ENCODE results near the gene CDT1.

The CDT1 gene

DNA sequence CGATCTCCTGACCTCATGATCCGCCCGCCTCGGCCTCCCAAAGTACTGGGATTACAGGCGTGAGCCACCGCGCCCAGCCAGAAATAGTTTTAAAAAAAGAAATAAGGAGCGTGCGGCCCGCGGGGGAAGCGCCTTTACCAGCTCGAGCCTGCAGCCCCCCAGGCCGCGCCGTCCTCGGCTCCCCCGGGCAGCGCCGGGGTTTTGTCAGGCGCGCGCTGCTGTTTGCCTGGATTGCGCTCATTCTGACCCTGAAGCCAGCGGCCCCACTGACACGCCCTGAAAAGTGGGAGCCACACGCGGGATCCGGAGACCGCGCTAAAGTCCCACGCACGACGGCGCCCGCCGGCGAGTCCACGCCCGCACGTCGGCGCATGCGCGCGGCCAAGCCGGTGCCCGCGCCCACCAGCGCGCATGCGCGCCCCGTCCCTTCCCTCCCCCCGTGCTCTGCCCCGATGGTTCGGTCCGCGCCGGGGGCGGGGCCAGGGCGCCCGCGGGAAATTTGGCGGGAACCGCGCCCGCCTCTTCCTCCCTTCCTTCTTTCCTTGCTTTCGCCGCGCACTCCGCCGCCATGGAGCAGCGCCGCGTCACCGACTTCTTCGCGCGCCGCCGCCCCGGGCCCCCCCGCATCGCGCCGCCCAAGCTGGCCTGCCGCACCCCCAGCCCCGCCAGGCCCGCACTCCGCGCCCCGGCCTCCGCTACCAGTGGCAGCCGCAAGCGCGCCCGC is at the start of gene CDT1:
CDT1 (plus strand) TSS at position 526 of the 724 bp plus-strand sequence; CDS start at position 569, 43 bp downstream.
- Histone ChIP-seq H3K27me3 (ENCODE audit: insufficient read depth, low read depth) (no peaks in the 10 kb centered on the region), H3K4me2 (peak within 1 kb of the TSS; percentile 84), H4K20me1 (ENCODE audit: insufficient read depth) (no peaks in the 10 kb centered on the region; the same call in 1 of the 2 replicates), H3K79me2 (ENCODE audit: insufficient read depth, low read depth) (peaks cover 32% of the 10 kb centered on the region), H3K27ac (peak within 1 kb of the TSS; percentile 43; the same call in 1 of the 2 replicates), H2AFZ (ENCODE audit: low read depth) (peak within 1 kb of the TSS; percentile 90), H3K9ac (peak within 1 kb of the TSS; percentile 77), H3K4me3 (IDR thresholded peaks at IDR 0.05; ENCODE audit: insufficient read depth, low read depth, low read length) (no peak within 1 kb of the TSS), H3K4me1 (ENCODE audit: low read depth, poor library complexity, severe bottlenecking) (peaks cover 27% of the 10 kb centered on the region), H3K36me3 (ENCODE audit: insufficient read depth) (peaks cover 6% of the 10 kb centered on the region; the same call in 1 of the 2 replicates)
- TF ChIP-seq, protein P1, sequence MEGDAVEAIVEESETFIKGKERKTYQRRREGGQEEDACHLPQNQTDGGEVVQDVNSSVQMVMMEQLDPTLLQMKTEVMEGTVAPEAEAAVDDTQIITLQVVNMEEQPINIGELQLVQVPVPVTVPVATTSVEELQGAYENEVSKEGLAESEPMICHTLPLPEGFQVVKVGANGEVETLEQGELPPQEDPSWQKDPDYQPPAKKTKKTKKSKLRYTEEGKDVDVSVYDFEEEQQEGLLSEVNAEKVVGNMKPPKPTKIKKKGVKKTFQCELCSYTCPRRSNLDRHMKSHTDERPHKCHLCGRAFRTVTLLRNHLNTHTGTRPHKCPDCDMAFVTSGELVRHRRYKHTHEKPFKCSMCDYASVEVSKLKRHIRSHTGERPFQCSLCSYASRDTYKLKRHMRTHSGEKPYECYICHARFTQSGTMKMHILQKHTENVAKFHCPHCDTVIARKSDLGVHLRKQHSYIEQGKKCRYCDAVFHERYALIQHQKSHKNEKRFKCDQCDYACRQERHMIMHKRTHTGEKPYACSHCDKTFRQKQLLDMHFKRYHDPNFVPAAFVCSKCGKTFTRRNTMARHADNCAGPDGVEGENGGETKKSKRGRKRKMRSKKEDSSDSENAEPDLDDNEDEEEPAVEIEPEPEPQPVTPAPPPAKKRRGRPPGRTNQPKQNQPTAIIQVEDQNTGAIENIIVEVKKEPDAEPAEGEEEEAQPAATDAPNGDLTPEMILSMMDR (conservative IDR thresholded peaks at IDR 0.05; ENCODE audit: low read depth, low read length), result no peak

DNA sequence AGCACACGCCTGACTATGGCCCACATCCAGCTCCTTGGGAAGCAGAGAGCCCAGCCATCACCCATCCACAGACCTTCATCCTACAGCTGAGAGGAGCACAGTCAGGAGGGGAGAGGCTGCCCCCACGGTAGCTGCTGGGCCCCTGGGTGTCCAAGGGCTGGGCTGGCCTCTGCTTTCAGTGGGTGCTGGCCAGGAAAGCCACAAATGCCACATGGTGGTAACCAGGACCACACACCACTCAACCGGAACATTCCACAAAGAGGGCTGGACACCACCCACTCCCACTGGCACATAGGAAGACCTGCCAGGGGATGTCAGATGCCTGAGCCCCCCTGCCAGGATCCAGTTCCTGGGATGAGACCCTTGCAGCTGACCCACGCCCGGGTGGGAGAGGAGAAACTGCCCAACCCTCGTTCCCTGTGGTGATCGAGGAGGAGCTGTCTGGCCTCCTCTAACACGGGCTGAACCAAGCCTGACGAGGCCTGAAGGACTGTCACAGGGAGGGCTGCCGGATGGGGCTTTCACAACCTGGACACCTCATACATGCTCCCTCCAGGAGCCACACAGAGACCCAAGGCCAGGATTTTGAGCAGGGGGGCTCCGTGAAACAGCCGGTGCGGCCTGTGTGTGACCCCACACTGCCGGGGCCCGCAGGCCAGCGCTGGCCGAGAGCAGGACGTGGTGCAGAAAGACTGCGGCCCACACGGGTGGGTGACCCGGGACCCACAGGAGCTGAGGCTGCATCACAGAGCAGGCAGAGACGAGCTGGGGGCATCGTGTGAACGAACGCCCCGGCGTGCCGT is 49.3 kb upstream of the CDT1 start:
- peaks cover 17% of the 10 kb centered on the region; the same call in 1 of the 2 replicates for H4K20me1 ChIP-seq (ENCODE audit: insufficient read depth)
- H3K4me2 ChIP-seq, result no peak overlapping the region
- no peaks in the 10 kb centered on the region for H3K36me3 ChIP-seq (ENCODE audit: insufficient read depth)
- no peaks in the 10 kb centered on the region for H3K27me3 ChIP-seq (ENCODE audit: insufficient read depth, low read depth)
- H3K27ac ChIP-seq, result no peak overlapping the region
- TF ChIP-seq, protein P1 (conservative IDR thresholded peaks at IDR 0.05; ENCODE audit: low read depth, low read length), result no peak
- H3K9ac ChIP-seq, result no peak overlapping the region
- no peaks in the 10 kb centered on the region for H3K4me1 ChIP-seq (ENCODE audit: low read depth, poor library complexity, severe bottlenecking)
- H2AFZ ChIP-seq (ENCODE audit: low read depth), result no peak overlapping the region
- peaks cover 89% of the 10 kb centered on the region for H3K79me2 ChIP-seq (ENCODE audit: insufficient read depth, low read depth)
- H3K4me3 ChIP-seq (IDR thresholded peaks at IDR 0.05; ENCODE audit: insufficient read depth, low read depth, low read length), result no peak overlapping the region

DNA sequence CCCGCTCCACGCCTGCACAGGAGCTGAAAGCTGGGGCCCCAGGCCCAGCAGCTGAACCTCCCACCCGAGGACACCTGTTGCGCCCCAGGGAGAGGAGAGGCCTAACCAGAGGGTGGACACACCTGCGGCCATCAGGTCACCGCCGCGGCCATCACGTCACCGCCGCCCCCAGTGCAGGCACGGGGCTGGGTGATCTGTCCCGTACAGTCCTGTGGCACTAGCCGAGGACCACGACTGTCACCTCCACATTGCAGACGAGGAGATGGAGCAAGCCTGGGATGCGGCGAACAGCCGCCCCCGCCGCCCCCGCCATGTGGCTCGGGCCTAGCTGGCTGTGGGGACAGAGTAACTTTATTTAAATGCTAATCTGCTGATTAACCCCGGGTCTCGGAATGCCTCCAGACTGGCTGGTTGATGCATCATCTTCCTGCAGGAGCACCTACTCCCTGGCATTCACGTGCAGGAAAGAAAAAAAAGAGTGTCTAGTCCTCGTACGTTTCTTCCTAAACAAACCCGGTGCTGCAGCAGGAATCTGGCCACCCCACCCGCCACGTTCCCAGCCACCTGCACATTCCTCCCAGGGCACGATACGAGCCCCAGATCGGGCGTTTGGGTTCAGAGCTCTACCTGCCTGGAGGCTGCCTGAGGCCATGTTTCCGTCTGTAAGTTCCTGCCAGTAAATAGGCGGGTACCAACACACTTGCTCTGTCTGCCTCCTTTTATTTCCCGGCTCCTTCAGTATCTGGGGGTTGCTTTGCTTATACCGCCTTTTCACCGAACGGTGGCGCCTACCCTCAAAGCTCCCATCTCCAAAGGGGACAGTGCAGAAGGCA is 48.5 kb upstream of the CDT1 start:
- H3K4me2 ChIP-seq, result no peak overlapping the region
- no peaks in the 10 kb centered on the region for H3K4me1 ChIP-seq (ENCODE audit: low read depth, poor library complexity, severe bottlenecking)
- H3K27me3 ChIP-seq (ENCODE audit: insufficient read depth, low read depth), result no peaks in the 10 kb centered on the region
- no peak overlapping the region for H3K27ac ChIP-seq
- peaks cover 19% of the 10 kb centered on the region; the same call in 1 of the 2 replicates for H4K20me1 ChIP-seq (ENCODE audit: insufficient read depth)
- no peak overlapping the region for H2AFZ ChIP-seq (ENCODE audit: low read depth)
- no peak overlapping the region for H3K9ac ChIP-seq
- H3K79me2 ChIP-seq (ENCODE audit: insufficient read depth, low read depth), result peaks cover 91% of the 10 kb centered on the region
- H3K4me3 ChIP-seq (IDR thresholded peaks at IDR 0.05; ENCODE audit: insufficient read depth, low read depth, low read length), result no peak overlapping the region
- no peaks in the 10 kb centered on the region for H3K36me3 ChIP-seq (ENCODE audit: insufficient read depth)
- TF ChIP-seq, protein P1 (conservative IDR thresholded peaks at IDR 0.05; ENCODE audit: low read depth, low read length), result no peak

DNA sequence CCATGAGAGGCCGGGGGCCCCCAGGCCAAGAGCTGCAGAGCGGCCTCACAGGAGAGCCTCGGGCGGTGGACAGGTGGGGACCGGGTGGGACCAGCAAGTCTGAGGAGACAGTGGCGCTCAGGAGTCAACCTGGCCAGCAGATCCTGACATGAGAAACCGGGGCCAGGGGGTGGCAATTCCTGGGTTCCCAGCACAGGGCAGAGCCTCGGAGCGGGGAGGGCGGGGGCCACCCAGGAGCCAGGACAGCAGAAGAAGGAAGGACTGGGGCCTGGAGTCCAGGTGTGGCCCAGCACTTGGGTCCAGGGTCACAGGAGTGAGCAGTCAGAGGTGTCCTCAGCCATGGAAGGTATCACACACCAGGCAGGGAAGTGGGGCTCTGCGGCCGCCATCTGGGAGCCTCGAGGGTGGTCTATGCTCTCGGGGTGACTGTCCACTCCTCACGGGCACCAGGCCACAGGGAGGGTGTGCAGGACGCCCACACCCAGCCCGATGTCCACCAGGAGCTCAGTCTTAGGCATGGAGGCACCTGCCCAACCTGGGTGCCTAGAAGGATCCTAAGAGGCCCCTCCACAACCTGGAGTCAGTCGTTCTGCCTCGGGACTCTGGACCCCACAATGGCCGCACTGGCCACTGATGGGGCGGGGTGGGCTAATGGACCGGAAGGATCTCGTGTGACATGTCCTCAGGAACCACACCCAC is 47.7 kb upstream of the CDT1 start:
- Histone ChIP-seq H3K9ac (no peak overlapping the region), H3K79me2 (ENCODE audit: insufficient read depth, low read depth) (peaks cover 92% of the 10 kb centered on the region), H3K4me1 (ENCODE audit: low read depth, poor library complexity, severe bottlenecking) (no peaks in the 10 kb centered on the region), H4K20me1 (ENCODE audit: insufficient read depth) (peaks cover 19% of the 10 kb centered on the region; the same call in 1 of the 2 replicates), H3K27me3 (ENCODE audit: insufficient read depth, low read depth) (no peaks in the 10 kb centered on the region), H2AFZ (ENCODE audit: low read depth) (no peak overlapping the region), H3K4me3 (IDR thresholded peaks at IDR 0.05; ENCODE audit: insufficient read depth, low read depth, low read length) (no peak overlapping the region), H3K27ac (no peak overlapping the region), H3K4me2 (no peak overlapping the region), H3K36me3 (ENCODE audit: insufficient read depth) (no peaks in the 10 kb centered on the region)
- TF ChIP-seq, protein P1 (conservative IDR thresholded peaks at IDR 0.05; ENCODE audit: low read depth, low read length), result no peak
